Omental fat pad (tissue), 4 donors: ENCODE data around the gene LIPC. TPM values are rescaled to one million over a fixed set of nuclear protein-coding genes. Genes with fewer than 3 reads are reported as not detected.

ENCODE experiments used
- ATAC-seq: fragments of 150-250 bp; one replicate; pipeline ENCODE4 v1.9.1; 2016; ENCODE audit warnings: mild to moderate bottlenecking, moderate library complexity; ENCODE audit not compliant: low FRiP score
- DNase-seq: peaks from one replicate; pipeline ENCODE4 v3.0.0-alpha.2; 2019; ENCODE audit warnings: low spot score
- CTCF ChIP-seq, 3 donors: fragments of 450-650 bp; IDR thresholded peaks; one replicate each; pipeline ENCODE4 v1.5.1; 2016 to 2017; ENCODE audit warnings: antibody characterized with exemption in 3 of 3, mild to moderate bottlenecking in 3 of 3, moderate library complexity in 2 of 3
- total RNA-seq, 4 donors: library from RNA; depleted of rRNA; stranded (reverse); fragments of >200 nt; gene quantifications; one replicate each; pipeline ENCODE4 v1.1.0, GENCODE V29; 2016

The LIPC gene
- total RNA-seq, 4 donors from 2014 or later: 0.46 TPM; not detected in 3

- TF ChIP-seq CTCF (IDR thresholded peaks at IDR 0.05): no peak
- peak; percentile 73 for ATAC-seq
- no peak for DNase-seq
Measured at GRCh38 chr15:58551764-58552504, 120.1 kb downstream of the LIPC start.

GRCh38 chr15:58552505-58553364, 120.9 kb downstream of the LIPC start:
- DNase-seq (no peak), ATAC-seq (peak; percentile 4)
- TF ChIP-seq CTCF (IDR thresholded peaks at IDR 0.05): no peak

DNA sequence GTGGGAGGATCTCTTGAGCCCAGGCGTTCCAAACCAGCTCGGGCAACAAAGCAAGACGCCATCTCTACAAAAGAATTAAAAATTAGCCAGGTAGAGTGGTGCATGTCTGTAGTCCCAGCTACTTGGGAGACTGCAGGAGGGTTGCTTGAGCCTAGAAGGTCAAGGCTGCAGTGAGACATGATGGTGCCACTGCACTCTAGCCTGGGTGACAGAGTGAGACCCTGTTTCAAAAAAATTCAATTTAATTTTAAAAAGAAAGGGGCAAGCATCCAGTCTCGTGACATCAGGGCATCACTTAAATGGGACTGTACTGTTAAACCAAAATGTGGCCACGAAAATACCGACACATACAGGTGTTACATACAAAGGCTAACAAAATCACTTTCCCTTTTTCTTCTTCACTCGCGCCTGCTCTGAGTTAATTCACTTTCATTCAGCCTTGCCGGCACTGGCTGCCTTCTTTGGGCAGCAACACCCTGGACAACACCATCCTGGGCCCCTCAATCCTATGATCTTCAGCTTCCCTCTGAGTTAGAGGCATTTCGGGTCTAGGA, 121.7 kb downstream of the LIPC start:
- ATAC-seq (no peak), DNase-seq (no peak)
- TF ChIP-seq CTCF (IDR thresholded peaks at IDR 0.05): no peak

GRCh38 chr15:58554758-58555157, 123.0 kb downstream of the LIPC start:
- no peak for TF ChIP-seq CTCF (IDR thresholded peaks at IDR 0.05)
- ATAC-seq: no peak
- DNase-seq: no peak

GRCh38 chr15:58555162-58556027, 123.6 kb downstream of the LIPC start:
- no peak for TF ChIP-seq CTCF (IDR thresholded peaks at IDR 0.05)
- DNase-seq (no peak), ATAC-seq (no peak)

- no peak for DNase-seq
- no peak for TF ChIP-seq CTCF (IDR thresholded peaks at IDR 0.05)
- no peak for ATAC-seq
Measured at GRCh38 chr15:58556028-58556361, 124.2 kb downstream of the LIPC start.
